NOMO-1 (cell line): Measurements from ENCODE around the gene LDLRAD4.

Source experiments
- DNase-seq, 2 experiments: peaks; one replicate each; lab custom pipeline; 2025; ENCODE audit not compliant: unreplicated experiment in 2 of 2; lab: John Stamatoyannopoulos, UW

The LDLRAD4 gene

GRCh38 chr18:13264091-13265007, 45.8 kb downstream of the LDLRAD4 start:
- DNase-seq, result no peak

- DNase-seq, result no peak
Measured at GRCh38 chr18:13265008-13265910, 46.7 kb downstream of the LDLRAD4 start.

- no peak for DNase-seq
Measured at GRCh38 chr18:13265911-13266217, 47.3 kb downstream of the LDLRAD4 start.

GRCh38 chr18:13266218-13267100, 47.9 kb downstream of the LDLRAD4 start:
- DNase-seq, result no peak

GRCh38 chr18:13267431-13267873, 48.9 kb downstream of the LDLRAD4 start:
- DNase-seq, result no peak

- peak in 1 of 2 experiments; percentile 32 for DNase-seq
Measured at GRCh38 chr18:13268158-13269012, 49.8 kb downstream of the LDLRAD4 start.

GRCh38 chr18:13269013-13269280, 50.4 kb downstream of the LDLRAD4 start:
- peak; percentile 27 to 81 for DNase-seq

- DNase-seq, result no peak
Measured at GRCh38 chr18:13269521-13270011, 51.0 kb downstream of the LDLRAD4 start.

- no peak for DNase-seq
Measured at GRCh38 chr18:13270279-13270855, 51.8 kb downstream of the LDLRAD4 start.

- no peak for DNase-seq
Measured at GRCh38 chr18:13271302-13271911, 52.8 kb downstream of the LDLRAD4 start.

GRCh38 chr18:13272416-13272815, 53.9 kb downstream of the LDLRAD4 start:
- no peak for DNase-seq

- DNase-seq, result no peak
Measured at GRCh38 chr18:13273800-13274199, 55.2 kb downstream of the LDLRAD4 start.

- no peak for DNase-seq
Measured at GRCh38 chr18:13275075-13275474, 56.5 kb downstream of the LDLRAD4 start.

GRCh38 chr18:13276530-13277520, 58.3 kb downstream of the LDLRAD4 start:
- DNase-seq, result no peak

- DNase-seq, result no peak
Measured at GRCh38 chr18:13278062-13278630, 59.6 kb downstream of the LDLRAD4 start.

- DNase-seq, result peak; percentile 21 to 44
Measured at GRCh38 chr18:13279181-13280069, 60.9 kb downstream of the LDLRAD4 start.
